HG03108 (cell line): ENCODE results near the gene GCNT1.
"Not testable (repeated sequence)": the region's sequence is repeated elsewhere in the genome, so short reads cannot be mapped to it uniquely, and the experiment has no call there.

Source experiments
- ATAC-seq: cut with Tn5 transposase; IDR thresholded peaks from one replicate; pipeline ENCODE4 v1.9.1; 2021; ENCODE audit warnings: moderate library complexity; ENCODE audit not compliant: unreplicated experiment

GCNT1 gene

DNA sequence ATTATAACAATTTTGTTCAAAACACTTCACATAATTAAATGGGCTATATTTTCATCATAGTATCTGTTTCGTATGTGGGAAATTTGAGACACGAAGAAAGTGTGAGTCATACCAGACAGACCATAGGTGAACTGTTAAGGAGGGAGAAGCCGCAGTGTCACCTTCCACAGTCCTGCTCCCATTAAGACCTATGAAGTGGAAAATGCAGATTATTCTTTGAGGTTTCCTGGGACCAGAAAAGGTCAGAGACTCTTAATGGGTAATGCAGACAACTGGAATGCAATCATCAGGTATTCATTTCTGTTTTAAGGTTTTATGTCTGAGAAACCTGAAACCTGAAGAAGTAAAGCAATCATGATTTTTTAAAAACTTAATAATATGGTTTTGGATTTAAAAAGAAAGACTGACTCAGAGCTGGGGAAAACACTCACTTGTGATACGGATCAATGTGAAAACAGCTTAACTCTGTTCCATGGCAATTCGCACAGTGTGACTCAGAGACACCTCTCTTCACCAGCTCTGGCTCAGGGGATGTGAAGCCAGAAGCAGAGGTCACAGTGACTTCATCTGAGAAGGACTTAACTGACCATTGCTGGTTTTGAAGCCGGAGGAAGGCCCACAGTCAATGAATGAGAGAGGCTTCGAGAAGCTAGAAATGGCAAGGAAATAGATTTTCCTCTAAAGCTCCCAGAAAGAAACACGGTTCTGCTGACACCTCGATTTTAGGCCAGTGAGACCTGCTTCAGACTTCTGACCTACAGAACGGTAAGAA lies 17.2 kb upstream of the GCNT1 start:
- peak; percentile 39 for ATAC-seq

DNA sequence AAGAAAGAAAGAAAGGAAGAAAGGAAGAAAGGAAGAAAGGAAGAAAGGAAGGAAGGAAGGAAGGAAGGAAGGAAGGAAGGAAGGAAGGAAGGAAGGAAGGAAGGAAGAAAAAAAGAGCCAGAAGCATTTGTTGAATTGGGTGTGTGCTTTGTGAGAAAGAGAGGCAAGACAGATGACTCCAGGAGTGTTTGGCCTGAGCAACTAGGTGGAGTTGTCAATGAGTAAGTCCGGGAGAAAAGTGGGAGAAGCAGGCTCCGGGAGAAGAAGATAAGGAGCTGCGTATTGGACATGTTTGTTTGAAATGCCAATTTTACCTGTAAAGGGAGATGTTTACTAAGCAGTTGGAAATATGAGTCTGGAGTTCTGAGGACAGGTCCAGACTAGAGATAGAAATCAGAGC lies 15.1 kb upstream of the GCNT1 start:
- ATAC-seq: no peak

DNA sequence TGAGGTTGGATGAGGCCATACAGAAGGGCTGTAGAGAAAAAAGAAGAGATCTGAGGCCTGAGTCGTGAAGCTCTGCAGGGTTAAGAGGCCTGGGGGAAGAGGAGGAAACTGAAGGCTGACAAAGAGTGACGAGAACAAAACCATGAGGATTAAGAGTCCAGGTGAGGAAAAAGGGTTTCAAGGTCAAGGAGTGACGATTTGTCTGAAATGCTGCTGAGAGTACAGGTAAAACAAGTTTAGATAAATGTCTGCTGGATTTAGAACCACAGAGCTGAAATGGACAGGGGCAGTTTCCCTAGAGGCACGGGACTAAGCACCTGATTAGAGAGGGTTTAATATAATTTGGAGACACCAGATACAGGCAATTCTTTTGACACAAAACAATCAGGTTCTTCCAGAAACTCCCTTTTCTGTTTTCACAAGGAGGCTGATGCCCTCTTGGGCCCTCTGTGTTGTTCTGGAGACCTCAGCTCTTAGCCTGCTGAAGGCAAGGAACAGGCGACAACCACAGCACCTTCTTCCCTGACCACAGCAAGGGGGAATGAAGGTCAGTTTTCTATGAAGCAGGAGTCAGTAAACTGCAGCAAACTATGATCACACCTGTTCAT lies 14.6 kb upstream of the GCNT1 start:
- no peak for ATAC-seq

DNA sequence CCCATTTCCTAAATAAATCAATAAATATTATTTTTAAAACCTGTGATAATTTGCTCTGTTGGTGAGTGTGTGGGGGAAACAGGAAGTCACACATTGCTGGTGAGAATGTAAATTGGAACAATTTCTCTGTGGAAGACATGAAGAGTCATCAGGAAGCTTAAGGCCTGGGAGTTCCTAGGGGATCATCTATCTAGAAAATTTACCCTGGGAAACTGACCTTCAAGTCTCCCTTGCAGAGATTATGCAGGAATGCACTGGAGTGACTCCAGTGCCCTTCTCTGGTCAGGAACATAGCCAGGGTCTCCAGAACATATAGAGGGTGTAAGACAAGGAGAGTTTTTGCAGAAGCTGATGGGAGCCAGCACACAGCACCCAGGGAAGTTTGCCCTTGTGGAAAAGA lies 13.0 kb upstream of the GCNT1 start:
- ATAC-seq: no peak

DNA sequence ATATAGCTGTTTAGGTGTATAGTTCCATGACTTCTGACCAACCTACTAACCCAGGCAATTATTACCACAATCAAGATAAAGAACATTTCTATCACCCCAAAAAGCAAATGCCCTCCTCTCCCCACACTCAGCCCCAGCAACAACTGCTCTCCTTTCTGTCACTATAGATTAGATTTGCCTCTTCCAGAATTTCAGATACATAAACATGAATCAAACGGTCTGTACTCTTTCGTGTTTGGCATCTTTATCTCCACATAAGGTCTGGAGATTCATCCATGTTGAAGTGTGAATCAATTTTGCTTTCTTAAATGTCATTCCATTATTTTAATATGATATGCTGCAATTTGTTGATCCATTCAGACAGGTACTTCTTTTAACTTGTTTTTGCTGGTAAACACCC lies 10.5 kb upstream of the GCNT1 start:
- ATAC-seq: no peak

DNA sequence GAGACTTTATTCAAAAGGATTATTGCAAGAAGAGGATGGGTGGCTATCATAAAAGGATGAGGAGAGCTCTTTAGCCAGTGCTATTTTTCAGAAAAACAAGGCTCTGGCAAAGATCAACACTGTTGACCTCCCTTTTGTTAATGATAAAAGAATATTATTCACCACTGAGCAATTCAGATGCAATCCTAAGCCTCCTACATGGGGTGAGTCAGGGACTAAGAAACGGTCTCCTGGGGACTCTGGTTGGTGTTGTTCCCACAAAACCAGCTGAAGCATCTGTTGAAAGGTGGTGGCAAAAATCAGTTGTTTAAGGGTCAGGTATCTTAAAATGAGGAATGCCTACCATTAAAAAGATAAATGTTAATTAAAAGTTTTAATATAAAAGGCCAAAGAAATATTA lies 7.7 kb upstream of the GCNT1 start:
- no peak for ATAC-seq

DNA sequence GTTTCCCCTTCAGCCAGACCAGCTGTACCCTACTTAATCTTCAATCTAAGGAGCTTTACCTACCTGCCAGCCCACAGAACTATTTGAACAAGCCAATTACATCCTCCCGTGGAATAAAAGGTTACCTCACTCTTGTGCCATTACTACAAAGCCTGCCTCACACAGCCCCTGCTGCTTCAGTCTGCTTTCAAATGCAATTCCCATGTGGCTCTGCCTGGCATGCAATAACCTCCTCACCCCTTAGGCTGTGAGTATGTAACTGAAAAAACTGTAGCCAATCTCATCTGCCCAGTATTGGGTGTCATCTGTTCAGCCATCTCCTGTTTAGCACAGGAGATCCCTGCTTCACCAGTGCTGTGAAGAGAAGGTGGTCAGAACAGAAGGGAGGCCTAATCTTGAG lies 6.1 kb upstream of the GCNT1 start:
- no peak for ATAC-seq

DNA sequence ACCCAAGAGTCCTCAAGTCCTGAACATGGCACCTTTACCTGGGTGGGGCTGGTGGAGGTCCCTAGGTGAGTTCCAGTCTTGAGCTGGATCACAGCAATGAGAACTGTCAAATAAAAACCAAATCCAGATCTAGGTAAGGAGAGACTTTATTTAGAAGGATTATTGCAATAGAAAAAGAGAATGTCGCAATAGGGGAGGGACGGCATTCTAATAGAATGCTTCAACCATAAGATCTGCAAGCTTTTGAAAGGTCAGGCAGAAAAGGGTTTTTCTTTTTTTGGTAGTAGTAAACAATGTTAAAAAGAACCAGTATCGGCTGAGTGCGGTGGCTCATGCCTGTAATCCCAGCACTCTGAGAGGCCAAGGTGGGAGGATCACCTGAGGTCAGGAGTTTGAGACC lies 5.2 kb upstream of the GCNT1 start:
- ATAC-seq: no peak

DNA sequence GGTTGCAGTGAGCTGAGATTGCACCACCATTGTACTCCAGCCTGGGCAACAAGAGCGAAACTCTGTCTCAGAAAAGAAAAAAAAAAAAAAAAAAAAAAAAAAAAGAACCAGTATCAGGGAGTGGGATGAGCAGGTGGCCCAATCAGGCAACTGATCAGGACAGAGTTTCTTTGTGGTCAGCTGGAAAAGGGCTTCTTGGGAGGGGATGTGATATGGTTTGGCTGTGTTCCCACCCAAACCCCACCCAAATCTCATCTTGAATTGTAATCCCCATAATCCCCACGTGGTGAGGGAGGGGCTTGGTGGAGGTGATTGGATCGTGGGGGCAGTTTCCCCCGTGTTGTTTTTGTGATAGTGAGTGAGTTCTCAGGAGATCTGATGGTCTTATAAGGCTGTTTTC lies 4.7 kb upstream of the GCNT1 start:
- ATAC-seq: no peak

DNA sequence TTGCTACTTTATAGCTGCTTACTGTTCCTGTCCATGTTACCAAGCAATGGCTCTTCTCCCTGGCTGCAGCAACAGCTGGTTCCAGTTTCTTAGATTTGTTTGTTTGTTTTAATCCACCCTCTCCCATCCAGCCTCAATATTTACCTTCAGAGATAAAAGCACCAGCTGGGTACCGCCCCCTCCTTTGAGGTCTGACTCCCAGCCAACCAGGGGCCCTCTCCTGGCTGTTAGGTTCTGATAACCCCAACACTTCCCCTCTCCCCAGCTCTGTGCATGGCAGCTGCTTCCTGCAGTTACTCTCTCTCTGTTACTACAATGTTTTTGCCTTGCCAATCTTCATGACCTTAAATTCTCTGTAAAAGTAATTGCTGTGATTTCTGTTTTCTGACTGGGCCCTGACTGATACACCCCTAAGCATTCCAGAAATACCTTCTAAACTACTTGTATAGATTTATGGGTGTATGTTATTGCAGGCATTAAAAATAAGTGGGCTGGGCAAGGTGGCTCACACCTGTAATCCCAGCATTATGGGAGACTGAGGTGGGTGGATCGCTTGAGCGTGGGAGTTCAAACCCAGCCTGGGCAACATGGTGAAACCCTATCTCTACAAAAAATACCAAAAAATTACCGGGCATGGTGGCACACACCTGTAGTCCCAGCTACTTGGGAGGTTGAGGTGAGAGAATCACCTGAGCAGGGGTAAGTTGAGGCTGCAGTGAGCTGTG lies 2.6 kb upstream of the GCNT1 start:
- ATAC-seq: no peak

DNA sequence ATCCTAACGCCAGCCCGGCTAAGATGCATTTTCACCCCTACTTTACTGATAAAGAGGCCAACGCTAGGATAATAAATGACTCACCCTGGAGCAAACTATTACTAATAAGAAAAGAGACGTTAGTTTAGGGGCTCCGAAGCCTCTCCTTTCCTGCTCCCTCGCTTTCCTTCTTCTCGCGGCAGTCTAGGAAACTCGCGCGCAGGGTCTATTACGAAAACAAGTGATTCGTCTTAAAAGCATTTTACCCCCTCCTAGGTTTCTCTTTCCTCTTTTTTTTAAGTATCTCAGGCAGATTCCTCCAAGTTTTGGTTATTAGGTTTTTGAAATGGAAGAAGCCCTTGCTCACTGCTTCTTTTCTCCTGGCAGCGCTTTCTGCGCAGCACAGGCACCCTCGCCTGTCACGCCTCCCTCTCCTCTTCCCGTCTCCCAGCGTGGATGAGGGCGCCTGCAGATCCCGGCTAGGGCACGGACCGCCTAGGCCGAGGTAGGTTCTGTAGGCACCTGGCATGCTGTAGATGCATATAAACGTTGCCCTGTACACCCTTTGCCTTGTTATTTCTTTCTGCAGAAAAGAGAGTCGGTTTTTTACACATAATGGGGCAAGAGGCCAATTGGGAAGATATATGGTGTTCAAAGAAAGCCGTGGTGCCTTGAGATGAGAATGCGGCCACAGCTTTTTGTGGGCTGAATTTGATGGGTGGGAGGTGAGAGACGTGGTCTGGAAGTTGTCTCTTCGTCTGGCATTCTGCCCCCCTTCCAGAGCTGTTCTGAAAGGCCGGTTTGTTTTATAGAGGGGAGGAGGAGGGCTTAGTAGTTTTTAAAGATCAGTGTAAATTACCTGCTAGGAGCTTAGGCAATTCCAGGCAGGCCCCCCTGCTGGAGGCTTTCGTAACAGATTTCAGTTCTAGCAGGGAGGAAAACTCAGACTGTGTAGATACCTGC lies 983 bp downstream of the GCNT1 start:
- no peak for ATAC-seq

DNA sequence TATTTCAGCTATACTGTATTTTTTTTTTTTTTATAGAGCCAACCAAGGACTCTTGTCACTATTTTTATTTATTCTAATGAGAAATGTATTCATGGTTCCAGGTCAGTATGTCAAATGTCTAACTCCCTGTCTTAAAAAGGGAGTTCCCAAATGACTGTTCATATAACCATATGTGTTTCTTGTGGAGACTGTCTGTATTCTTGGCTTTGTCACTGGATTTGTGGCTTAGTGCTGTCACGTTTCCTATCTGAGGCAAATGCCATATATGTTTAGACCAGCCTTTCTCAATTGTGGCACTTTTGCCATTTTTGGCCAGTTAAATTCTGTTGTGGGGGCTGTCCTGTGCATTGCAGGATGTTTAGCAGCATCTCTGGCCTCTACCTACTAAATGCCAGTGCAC lies 3.1 kb downstream of the GCNT1 start:
- ATAC-seq: no peak

DNA sequence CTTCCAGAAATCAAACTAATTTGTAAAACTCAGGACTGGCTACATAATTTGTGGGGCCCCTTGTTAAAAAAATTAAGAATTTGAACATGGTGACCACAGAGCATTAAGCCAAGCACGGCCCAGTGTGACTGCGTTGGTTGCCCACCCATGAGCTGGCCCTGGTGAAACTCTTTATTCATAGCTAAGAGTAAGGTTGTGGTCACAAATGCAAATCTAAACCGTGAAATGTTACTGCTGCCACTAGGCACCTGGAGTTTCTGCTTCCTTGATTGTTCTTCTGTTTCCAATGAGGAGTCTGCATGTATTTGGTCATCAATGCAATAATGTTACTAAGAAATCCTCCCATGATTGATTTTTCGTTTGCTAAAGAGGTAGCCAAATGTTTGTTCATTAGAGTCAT lies 4.2 kb downstream of the GCNT1 start:
- ATAC-seq: peak; percentile 51

DNA sequence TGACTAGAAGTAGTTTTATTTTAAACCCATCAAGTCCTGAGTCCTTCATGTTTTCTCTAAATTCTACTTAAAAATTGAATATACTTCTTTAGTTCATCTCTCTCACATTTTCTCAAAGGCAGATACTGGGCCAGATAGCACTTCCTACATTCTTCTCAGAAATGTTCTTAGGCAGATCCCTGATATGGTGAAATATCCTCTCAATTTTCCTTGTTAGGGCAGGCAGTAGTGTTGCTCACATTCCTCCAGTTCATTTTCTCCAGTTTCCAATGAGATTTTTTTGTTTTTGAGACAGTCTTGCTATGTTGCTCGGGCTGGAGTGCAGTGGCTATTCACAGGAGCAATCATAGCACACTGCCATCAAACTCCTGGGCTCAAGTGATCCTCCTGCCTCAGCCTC lies 5.7 kb downstream of the GCNT1 start:
- no peak for ATAC-seq

DNA sequence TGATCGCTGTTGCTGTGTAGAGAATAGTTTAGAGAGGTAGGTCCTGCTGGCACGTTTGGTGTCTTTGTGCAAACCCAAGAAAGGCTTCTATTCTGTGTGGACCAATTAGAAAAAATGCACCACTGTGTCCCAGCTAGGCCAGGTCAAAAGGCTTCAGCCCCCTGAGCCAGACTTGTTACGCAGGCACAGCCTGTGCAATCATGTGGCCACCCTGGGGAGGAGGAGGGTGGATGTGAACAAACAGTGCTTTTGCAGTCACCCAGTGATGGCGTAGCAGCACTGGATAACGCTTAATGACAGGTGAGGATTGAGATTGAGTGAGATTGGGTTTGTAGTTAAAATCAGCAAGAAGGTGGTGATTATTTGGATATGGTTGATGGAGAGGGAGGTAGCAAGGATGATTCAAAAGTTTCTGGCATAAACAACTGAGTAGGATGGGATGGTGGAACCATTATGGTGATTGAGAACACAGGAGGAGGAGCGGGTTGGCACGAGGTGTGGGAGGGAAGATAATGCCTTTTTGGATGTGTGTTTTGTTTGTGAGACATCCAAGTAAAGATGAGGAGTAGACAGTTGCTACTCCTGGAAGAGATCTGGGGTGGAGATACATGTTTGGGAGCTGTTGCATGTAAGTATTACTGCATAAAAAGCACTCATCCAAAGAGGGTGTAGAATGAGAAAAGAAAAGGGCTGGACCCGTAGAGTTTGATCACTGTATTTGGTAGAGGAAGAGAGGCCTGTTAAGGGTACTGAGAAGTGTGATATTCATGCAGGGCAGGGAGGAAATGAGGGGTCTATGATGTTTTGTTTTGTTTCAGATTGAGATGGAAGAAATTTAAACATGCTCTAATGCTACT lies 6.7 kb downstream of the GCNT1 start:
- ATAC-seq: no peak

DNA sequence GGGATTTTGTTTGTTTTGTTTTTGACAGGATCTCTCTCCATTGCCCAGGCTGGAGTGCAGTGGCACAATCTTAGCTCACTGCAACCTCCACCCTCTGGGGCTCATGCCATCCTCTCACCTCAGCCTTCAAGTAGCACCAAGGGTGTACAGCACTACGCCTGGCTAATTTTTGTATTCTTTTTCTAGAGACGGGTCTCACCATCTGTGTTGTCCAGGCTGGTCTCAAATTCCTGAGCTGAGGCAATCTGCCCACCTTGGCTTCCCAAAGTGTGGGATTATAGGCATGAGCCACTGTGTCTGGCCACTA lies 7.3 kb downstream of the GCNT1 start:
- no peak for ATAC-seq

DNA sequence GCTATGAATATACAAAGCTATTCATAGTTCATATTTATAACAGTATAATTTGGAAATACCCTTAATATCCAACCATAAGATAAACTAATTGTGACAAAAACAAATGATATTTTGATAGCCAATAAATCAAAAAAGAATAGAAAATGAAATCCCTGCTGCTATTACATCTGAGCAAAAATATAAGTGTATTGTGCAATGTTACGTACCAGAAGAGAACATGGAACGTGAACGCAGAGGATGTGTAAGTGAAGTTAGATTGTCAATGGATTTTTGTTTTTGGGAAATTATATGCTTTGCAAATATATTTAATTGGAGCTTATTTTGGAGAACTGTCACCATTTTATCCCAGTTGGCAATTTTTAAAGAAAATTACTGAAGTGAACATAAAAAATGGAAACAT lies 15.4 kb downstream of the GCNT1 start:
- ATAC-seq: no peak

DNA sequence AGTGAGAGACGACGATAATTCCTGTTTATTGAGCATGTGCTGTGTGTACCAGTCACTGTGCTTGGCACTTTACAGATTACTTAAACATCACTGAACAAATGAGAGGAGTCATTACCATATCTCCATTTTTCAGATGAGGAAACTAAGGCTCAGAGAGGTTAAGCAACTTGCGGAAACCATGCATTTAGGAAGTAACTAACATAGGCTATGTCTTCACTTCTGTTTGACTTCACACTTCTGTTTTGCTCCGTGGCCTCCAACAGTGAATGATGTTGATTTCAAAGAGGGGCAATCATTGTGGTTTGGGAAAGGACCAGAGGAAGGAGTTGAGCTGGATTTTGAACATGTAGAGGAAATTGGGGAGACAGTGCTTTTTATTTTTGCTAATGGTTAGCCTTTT lies 16.7 kb downstream of the GCNT1 start:
- ATAC-seq: no peak

DNA sequence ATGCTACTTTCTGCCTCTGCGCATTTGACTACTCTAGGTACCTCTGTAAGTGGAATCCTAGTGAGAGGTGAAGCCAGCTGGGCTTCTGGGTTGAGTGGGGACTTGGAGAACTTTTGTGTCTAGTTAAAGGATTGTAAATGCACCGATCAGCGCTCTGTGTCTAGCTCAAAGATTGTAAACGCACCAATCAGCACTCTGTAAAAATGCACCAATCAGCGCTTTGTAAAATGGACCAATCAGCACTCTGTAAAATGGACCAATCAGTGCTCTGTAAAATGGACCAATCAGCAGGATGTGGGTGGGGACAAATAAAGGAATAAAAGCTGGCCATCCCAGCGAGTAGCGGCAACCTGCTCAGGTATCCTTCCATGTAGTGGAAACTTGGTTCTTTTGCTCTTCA lies 18.8 kb downstream of the GCNT1 start:
- ATAC-seq: not testable (repeated sequence)

DNA sequence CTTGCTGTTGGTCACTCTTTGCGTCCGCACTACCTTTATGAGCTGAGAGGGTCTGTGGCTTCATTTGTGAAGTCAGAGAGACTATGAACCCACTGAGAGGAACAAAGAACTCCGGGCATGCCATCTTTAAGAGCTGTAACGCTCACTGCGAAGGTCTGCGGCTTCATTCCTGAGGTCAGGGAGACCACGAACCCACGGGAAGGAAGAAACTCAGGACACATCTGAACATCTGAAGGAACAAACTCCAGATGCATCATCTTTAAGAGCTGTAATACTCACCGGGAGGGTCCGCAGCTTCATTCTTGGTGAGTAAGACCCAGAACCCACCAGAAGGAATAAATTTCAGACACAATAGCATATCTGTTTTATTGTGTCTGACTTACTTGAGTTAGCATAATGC lies 19.2 kb downstream of the GCNT1 start:
- ATAC-seq: no peak
